G401.6 (cell line): Measurements from ENCODE around the gene TMEM126A.

ENCODE experiments used
- FAIRE-seq: peaks from 2 replicates; lab custom pipeline; 2012; peaks lifted over from hg19 to GRCh38; lab: Jason Lieb, UNC

TMEM126A gene

DNA sequence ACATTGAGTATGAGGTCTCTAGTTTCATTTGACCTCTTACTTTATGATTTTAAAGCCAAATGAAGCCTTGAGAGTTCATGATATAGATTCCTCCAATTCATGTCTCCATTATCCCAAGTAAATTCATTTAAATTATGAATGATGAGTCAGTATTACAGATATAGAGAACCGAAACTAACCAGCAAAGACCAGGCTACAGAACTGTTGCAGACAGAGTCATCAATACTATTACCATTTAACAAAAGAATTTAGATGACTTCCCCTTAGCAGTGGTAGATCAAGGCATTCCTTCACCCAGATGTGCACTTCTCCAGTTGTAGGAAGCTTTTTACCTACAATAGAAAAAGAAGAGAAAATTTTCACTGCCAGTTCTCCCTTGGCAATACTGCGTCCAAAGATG lies 50.0 kb downstream of the TMEM126A start:
- no peak for FAIRE-seq

DNA sequence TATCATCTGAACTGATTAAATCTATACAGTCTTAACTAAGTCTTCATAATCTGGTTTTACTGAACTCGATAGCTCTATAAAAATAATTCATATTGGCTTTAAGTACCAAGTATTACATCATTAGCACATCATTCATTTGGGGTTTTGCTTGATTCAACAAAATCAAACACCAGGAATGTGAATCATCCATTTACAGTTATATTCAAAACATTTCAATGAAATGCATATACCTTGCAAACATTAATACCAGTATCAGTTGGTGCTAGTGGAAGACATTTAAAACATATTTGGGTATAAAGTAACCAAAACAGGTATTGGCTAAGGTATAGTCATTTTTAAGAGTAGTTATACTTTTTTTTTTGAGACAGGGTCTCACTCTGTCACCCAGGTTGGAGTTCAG lies 50.4 kb downstream of the TMEM126A start:
- no peak for FAIRE-seq

DNA sequence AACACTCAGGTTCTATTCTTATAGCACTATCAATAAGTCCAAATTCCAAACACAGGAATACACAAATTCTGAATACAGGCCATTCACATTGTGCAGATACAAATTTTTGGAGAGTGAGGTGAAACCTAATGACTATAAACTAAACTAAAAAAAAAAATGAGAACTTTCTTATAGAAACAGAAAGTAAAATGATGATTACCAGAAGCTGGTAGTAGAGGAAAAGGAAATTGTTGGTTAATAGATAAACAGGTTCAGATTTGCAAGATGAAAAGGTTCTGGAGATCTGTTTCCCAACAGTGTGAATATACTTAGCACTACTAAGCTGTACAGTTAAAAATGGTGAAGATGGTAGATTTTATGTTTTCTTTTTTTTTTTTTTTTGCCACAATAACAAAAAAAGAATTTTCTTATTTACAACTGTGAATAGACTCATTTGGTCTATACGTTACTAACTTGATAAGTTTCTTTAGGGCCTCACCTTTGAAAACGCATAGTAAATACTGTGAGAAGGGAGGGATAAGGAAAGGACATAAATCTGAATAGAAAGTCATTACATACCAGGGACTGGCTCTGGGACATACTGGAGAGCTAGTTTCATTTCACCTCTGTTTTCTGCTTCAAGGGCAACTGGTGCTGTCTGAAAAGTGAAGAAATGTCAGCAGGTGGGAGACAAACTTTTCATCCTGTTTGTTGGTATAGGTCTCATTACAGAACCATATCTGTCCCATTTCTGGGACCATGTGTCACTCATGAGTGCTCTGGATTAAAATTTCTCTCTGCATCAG lies 52.4 kb downstream of the TMEM126A start:
- no peak for FAIRE-seq

DNA sequence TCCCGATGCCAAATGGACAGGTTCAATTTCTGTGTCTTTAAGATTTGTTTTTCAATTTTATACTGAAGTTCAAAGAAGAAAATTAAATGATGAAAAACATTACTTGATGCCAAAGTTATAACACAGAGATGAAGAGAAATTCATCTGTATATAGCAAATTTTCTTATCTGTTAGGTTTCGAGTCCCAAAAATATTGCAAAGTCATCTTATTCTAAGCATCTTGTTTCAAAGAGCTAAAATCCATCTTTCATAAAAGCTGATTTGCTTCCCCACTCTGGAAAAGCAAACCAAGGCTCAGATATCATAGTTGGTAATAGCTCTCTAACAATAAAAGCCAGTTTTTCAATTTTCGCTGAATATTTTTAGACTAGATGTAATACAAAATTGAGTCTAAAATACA lies 57.2 kb downstream of the TMEM126A start:
- FAIRE-seq: peak; percentile 30

DNA sequence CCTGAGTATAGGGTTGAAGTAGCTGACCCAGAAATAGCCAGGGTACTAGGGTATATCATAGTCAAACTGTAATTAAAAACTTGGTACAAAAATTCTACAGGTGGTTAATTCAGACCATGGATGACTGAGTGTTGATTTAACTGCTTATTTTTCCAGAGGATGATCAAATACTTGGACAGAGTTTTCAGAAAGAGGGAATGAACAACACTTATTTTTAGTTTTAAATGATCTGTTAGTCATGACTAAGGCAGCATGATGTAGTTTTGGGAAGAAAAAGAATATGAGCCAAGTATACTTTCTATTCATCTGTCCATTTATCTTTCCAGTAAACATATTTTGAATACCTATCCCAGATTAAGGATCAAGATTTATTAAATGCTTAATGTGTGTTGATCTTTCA lies 58.0 kb downstream of the TMEM126A start:
- no peak for FAIRE-seq
